Activated naive CD8-positive, alpha-beta T cell treated with anti-CD3 and anti-CD28 coated beads, Interleukin-2, amount 50 U/mL, for 24 hours (primary cell): ENCODE data around the gene RELA.
A peak's percentile ranks its signal among the peaks of the same experiment; 100 is the strongest.

Experiments used
- ATAC-seq: fragments of 150-1000 bp; cut with Tn5 transposase; one replicate; pipeline ENCODE4 v1.10.0; 2021
- DNase-seq: peaks from one replicate; pipeline ENCODE4 v3.0.0; 2021
- H3K27ac Mint-ChIP-seq: one replicate; pipeline ENCODE4 v1.8.0; 2021; ENCODE audit warnings: mild to moderate bottlenecking, mixed read lengths
- H3K27me3 Mint-ChIP-seq: one replicate; pipeline ENCODE4 v1.8.0; 2021; ENCODE audit warnings: mixed read lengths
- H3K36me3 Mint-ChIP-seq: one replicate; pipeline ENCODE4 v1.8.0; 2021; ENCODE audit warnings: low read depth, mixed read lengths
- H3K4me1 Mint-ChIP-seq: one replicate; pipeline ENCODE4 v1.8.0; 2021; ENCODE audit warnings: mixed read lengths
- H3K4me3 Mint-ChIP-seq: one replicate; pipeline ENCODE4 v1.8.0; 2021; ENCODE audit warnings: mild to moderate bottlenecking, moderate library complexity, mixed read lengths
- H3K9me3 Mint-ChIP-seq: one replicate; pipeline ENCODE4 v1.8.0; 2021; ENCODE audit warnings: mixed read lengths

Gene RELA

GRCh38 chr11:65609229-65609628 lies 53.5 kb downstream of the RELA start:
- DNase-seq (no peak), ATAC-seq (no peak)
- no peaks in the 10 kb centered on the region for H3K9me3 Mint-ChIP-seq
- peak overlapping the region; percentile 38 for H3K27ac Mint-ChIP-seq
- H3K4me3 Mint-ChIP-seq: no peak overlapping the region
- no peaks in the 10 kb centered on the region for H3K27me3 Mint-ChIP-seq
- peaks cover 21% of the 10 kb centered on the region for H3K36me3 Mint-ChIP-seq
- H3K4me1 Mint-ChIP-seq: peaks cover 37% of the 10 kb centered on the region

GRCh38 chr11:65607614-65608426 lies 54.9 kb downstream of the RELA start:
- H3K4me1 Mint-ChIP-seq: peaks cover 32% of the 10 kb centered on the region
- no peak overlapping the region for H3K4me3 Mint-ChIP-seq
- H3K27ac Mint-ChIP-seq: no peak overlapping the region
- peaks cover 30% of the 10 kb centered on the region for H3K36me3 Mint-ChIP-seq
- no peaks in the 10 kb centered on the region for H3K9me3 Mint-ChIP-seq
- no peaks in the 10 kb centered on the region for H3K27me3 Mint-ChIP-seq
- ATAC-seq: no peak
- no peak for DNase-seq

- no peaks in the 10 kb centered on the region for H3K9me3 Mint-ChIP-seq
- no peak overlapping the region for H3K27ac Mint-ChIP-seq
- H3K27me3 Mint-ChIP-seq: no peaks in the 10 kb centered on the region
- DNase-seq: peak; percentile 29
- H3K4me1 Mint-ChIP-seq: peaks cover 24% of the 10 kb centered on the region
- H3K4me3 Mint-ChIP-seq: no peak overlapping the region
- peaks cover 26% of the 10 kb centered on the region for H3K36me3 Mint-ChIP-seq
- ATAC-seq: peak; percentile 61
Measured at GRCh38 chr11:65606876-65607613, 55.7 kb downstream of the RELA start.

GRCh38 chr11:65604258-65604657 lies 58.5 kb downstream of the RELA start:
- ATAC-seq (no peak), DNase-seq (no peak)
- Mint-ChIP-seq H3K4me1 (peaks cover 3% of the 10 kb centered on the region), H3K27ac (no peak overlapping the region), H3K4me3 (no peak overlapping the region), H3K36me3 (peaks cover 21% of the 10 kb centered on the region), H3K9me3 (no peaks in the 10 kb centered on the region), H3K27me3 (no peaks in the 10 kb centered on the region)
